ENCODE measurements around the gene ATP6V1B1. TPM values are rescaled to one million over a fixed set of nuclear protein-coding genes. Genes with fewer than 3 reads are reported as not detected.
A peak's percentile ranks its signal among the peaks of the same experiment; 100 is the strongest.

ATP6V1B1 gene
- total and polyA plus RNA-seq, 5 experiments from 2014 or later, result not detected

GRCh38 chr2:70921839-70922234 lies 13.9 kb upstream of the ATP6V1B1 start:
- POLR2A ChIA-PET, result no interaction called here
- no peak overlapping the region for H3K27ac Mint-ChIP-seq

GRCh38 chr2:70922235-70923234 lies 13.2 kb upstream of the ATP6V1B1 start:
- H3K27ac Mint-ChIP-seq, result no peak overlapping the region
- no peaks in the 10 kb centered on the region for H3K36me3 Mint-ChIP-seq
- peaks cover 4 to 32% (median 18%) of the 10 kb centered on the region in 5 donors for H3K27me3 Mint-ChIP-seq
- no peak overlapping the region for H3K4me3 Mint-ChIP-seq
- POLR2A ChIA-PET, result no interaction called here
- H3K9me3 Mint-ChIP-seq, result no peaks in the 10 kb centered on the region
- no peak for ATAC-seq
- peaks cover 0 to 2% (median 0%) of the 10 kb centered on the region in 4 donors for H3K4me1 Mint-ChIP-seq
- peak in 1 of 10 donors; percentile 45 for DNase-seq

More at GRCh38 chr2:70921839-70922234, 13.9 kb upstream of the ATP6V1B1 start:
- Mint-ChIP-seq H3K9me3 (no peaks in the 10 kb centered on the region), H3K27me3 (peaks cover 7 to 39% (median 21%) of the 10 kb centered on the region in 5 donors), H3K4me1 (peaks cover 0 to 2% (median 0%) of the 10 kb centered on the region in 4 donors), H3K4me3 (no peak overlapping the region), H3K36me3 (no peaks in the 10 kb centered on the region)
- no peak for DNase-seq
- ATAC-seq, result no peak

- H3K4me1 Mint-ChIP-seq, result peaks cover 0 to 2% (median 0%) of the 10 kb centered on the region in 4 donors
- POLR2A ChIA-PET, result no interaction called here
- H3K27ac Mint-ChIP-seq, result peak overlapping the region in 1 of 10 donors; percentile 37
- H3K36me3 Mint-ChIP-seq, result no peaks in the 10 kb centered on the region
- H3K27me3 Mint-ChIP-seq, result peaks cover 3 to 23% (median 15%) of the 10 kb centered on the region in 5 donors
- DNase-seq, result no peak
- H3K9me3 Mint-ChIP-seq, result no peaks in the 10 kb centered on the region
- H3K4me3 Mint-ChIP-seq, result no peak overlapping the region
- peak in 1 of 2 donors; percentile 43 for ATAC-seq
Observed at GRCh38 chr2:70923378-70924015, 12.2 kb upstream of the ATP6V1B1 start.

GRCh38 chr2:70926042-70926441 lies 9.7 kb upstream of the ATP6V1B1 start:
- peaks cover 3 to 18% (median 10%) of the 10 kb centered on the region in 5 donors for H3K27me3 Mint-ChIP-seq
- no peak overlapping the region for H3K27ac Mint-ChIP-seq
- H3K4me3 Mint-ChIP-seq, result no peak overlapping the region
- POLR2A ChIA-PET, result no interaction called here
- DNase-seq (peak in 2 of 10 donors; percentile 3 to 60), ATAC-seq (no peak)
- H3K9me3 Mint-ChIP-seq, result no peaks in the 10 kb centered on the region
- no peaks in the 10 kb centered on the region for H3K36me3 Mint-ChIP-seq
- peaks cover 0 to 2% (median 0%) of the 10 kb centered on the region in 4 donors for H3K4me1 Mint-ChIP-seq

- ATAC-seq (no peak), DNase-seq (no peak)
- no peak overlapping the region for H3K4me3 Mint-ChIP-seq
- no peaks in the 10 kb centered on the region for H3K9me3 Mint-ChIP-seq
- peaks cover 0 to 16% (median 12%) of the 10 kb centered on the region in 5 donors for H3K27me3 Mint-ChIP-seq
- POLR2A ChIA-PET, result no interaction called here
- peaks cover 0 to under 1% (median 0%) of the 10 kb centered on the region in 4 donors for H3K4me1 Mint-ChIP-seq
- H3K36me3 Mint-ChIP-seq, result no peaks in the 10 kb centered on the region
- no peak overlapping the region for H3K27ac Mint-ChIP-seq
Observed at GRCh38 chr2:70927138-70927537, 8.6 kb upstream of the ATP6V1B1 start.

- Mint-ChIP-seq H3K9me3 (no peaks in the 10 kb centered on the region), H3K27me3 (peaks cover 0 to 18% (median 10%) of the 10 kb centered on the region in 5 donors), H3K36me3 (no peaks in the 10 kb centered on the region), H3K27ac (peak overlapping the region in 2 of 10 donors; percentile 4 to 83), H3K4me3 (no peak overlapping the region), H3K4me1 (no peaks in the 10 kb centered on the region)
- POLR2A ChIA-PET, result no interaction called here
- DNase-seq, result peak in 2 of 10 donors; percentile 3 to 38
- ATAC-seq, result no peak
Observed at GRCh38 chr2:70927641-70928040, 8.1 kb upstream of the ATP6V1B1 start.

- Mint-ChIP-seq H3K4me3 (no peak overlapping the region), H3K27me3 (peaks cover 0 to 19% (median 10%) of the 10 kb centered on the region in 5 donors), H3K27ac (peak overlapping the region in 1 of 10 donors; percentile 25), H3K9me3 (no peaks in the 10 kb centered on the region), H3K36me3 (no peaks in the 10 kb centered on the region), H3K4me1 (peaks cover 0 to 2% (median 0%) of the 10 kb centered on the region in 4 donors)
- peak in 1 of 10 donors; percentile 36 for DNase-seq
- POLR2A ChIA-PET, result no interaction called here
- no peak for ATAC-seq
Observed at GRCh38 chr2:70928366-70928765, 7.3 kb upstream of the ATP6V1B1 start.

- ATAC-seq (no peak), DNase-seq (no peak)
- Mint-ChIP-seq H3K4me3 (no peak overlapping the region), H3K27me3 (peaks cover 0 to 27% (median 20%) of the 10 kb centered on the region in 5 donors), H3K27ac (peak overlapping the region in 1 of 10 donors; percentile 43), H3K4me1 (peaks cover 0 to 2% (median 0%) of the 10 kb centered on the region in 4 donors), H3K36me3 (no peaks in the 10 kb centered on the region), H3K9me3 (no peaks in the 10 kb centered on the region)
- POLR2A ChIA-PET, result no interaction called here
Observed at GRCh38 chr2:70930371-70931329, 5.0 kb upstream of the ATP6V1B1 start.

GRCh38 chr2:70931376-70932000 lies 4.2 kb upstream of the ATP6V1B1 start:
- DNase-seq (no peak), ATAC-seq (no peak)
- Mint-ChIP-seq H3K36me3 (no peaks in the 10 kb centered on the region), H3K4me1 (peaks cover 0 to 2% (median 0%) of the 10 kb centered on the region in 4 donors), H3K27ac (peak overlapping the region in 1 of 10 donors; percentile 70), H3K9me3 (no peaks in the 10 kb centered on the region), H3K27me3 (peaks cover 0 to 29% (median 20%) of the 10 kb centered on the region in 5 donors), H3K4me3 (no peak overlapping the region)
- POLR2A ChIA-PET, result no interaction called here

- H3K4me1 Mint-ChIP-seq, result peaks cover 0 to 2% (median 0%) of the 10 kb centered on the region in 4 donors
Observed at GRCh38 chr2:70932631-70933230, 3.0 kb upstream of the ATP6V1B1 start.

GRCh38 chr2:70934981-70935380 lies 719 bp upstream of the ATP6V1B1 start:
- DNase-seq, result no peak
- POLR2A ChIA-PET, result no interaction called here
- no peaks in the 10 kb centered on the region for H3K9me3 Mint-ChIP-seq
- H3K4me3 Mint-ChIP-seq, result no peak overlapping the region
- ATAC-seq, result no peak
- H3K27ac Mint-ChIP-seq, result no peak overlapping the region
- peaks cover 0 to 2% (median 0%) of the 10 kb centered on the region in 4 donors for H3K4me1 Mint-ChIP-seq
- no peaks in the 10 kb centered on the region for H3K36me3 Mint-ChIP-seq
- H3K27me3 Mint-ChIP-seq, result peaks cover 0 to 36% (median 16%) of the 10 kb centered on the region in 5 donors

More at GRCh38 chr2:70932631-70933230, 3.0 kb upstream of the ATP6V1B1 start:
- peaks cover 0 to 32% (median 20%) of the 10 kb centered on the region in 5 donors for H3K27me3 Mint-ChIP-seq
- no peak overlapping the region for H3K4me3 Mint-ChIP-seq
- no peaks in the 10 kb centered on the region for H3K36me3 Mint-ChIP-seq
- ATAC-seq (no peak), DNase-seq (no peak)
- no peaks in the 10 kb centered on the region for H3K9me3 Mint-ChIP-seq
- H3K27ac Mint-ChIP-seq, result no peak overlapping the region
- POLR2A ChIA-PET, result no interaction called here
